Gastroesophageal sphincter (tissue), 4 donors: ENCODE measurements around the gene BBC3. TPM values are rescaled to one million over a fixed set of nuclear protein-coding genes. Genes with fewer than 3 reads are reported as not detected.

ENCODE experiments used
- ATAC-seq: fragments of 150-250 bp; one replicate; pipeline ENCODE4 v1.9.1; 2016; ENCODE audit warnings: mild to moderate bottlenecking, moderate library complexity
- H3K27ac ChIP-seq, 4 donors: fragments of 200-600 bp; sonication (generic) in 3 of 4; 1 replicate in 3 of 4; 2 replicates in 1 of 4; pipeline ENCODE4 v1.5.1; 2016 to 2019
- H3K27me3 ChIP-seq: fragments of 200-600 bp; sonication (generic); one replicate; pipeline ENCODE4 v1.5.1; 2019
- H3K36me3 ChIP-seq, 2 donors: fragments of 200-600 bp; sonication (generic); one replicate each; pipeline ENCODE4 v1.5.1; 2019; ENCODE audit warnings: control low read depth in 1 of 2
- H3K4me1 ChIP-seq, 3 donors: fragments of 200-600 bp; sonication (generic); 1 replicate in 2 of 3; 2 replicates in 1 of 3; pipeline ENCODE4 v1.5.1; 2016 to 2019; ENCODE audit warnings: control low read depth in 2 of 3
- H3K4me3 ChIP-seq, 2 donors: fragments of 200-600 bp; sonication (generic); one replicate each; pipeline ENCODE4 v1.5.1; 2019; ENCODE audit warnings: mild to moderate bottlenecking in 1 of 2, moderate library complexity in 1 of 2
- H3K9me3 ChIP-seq, 3 donors: fragments of 200-600 bp; sonication (generic); one replicate each; pipeline ENCODE4 v1.5.1; 2017 to 2019; ENCODE audit warnings: control low read depth in 2 of 3
- CTCF ChIP-seq, 4 experiments: fragments of 200-600 bp in 2 of 4; fragments of 450-650 bp in 2 of 4; sonication (generic) in 1 of 4; IDR thresholded peaks; one replicate each; pipeline ENCODE4 v1.5.1; 2017 to 2019; ENCODE audit warnings: antibody characterized with exemption in 4 of 4, mild to moderate bottlenecking in 2 of 4, moderate library complexity in 2 of 4
- EP300 ChIP-seq: sonication (generic); formaldehyde crosslinking; IDR thresholded peaks from one replicate; pipeline ENCODE4 v1.6.1; 2017; ENCODE audit warnings: antibody characterized with exemption, mild to moderate bottlenecking
- POLR2A ChIP-seq, 2 donors: fragments of 450-650 bp; IDR thresholded peaks; one replicate each; pipeline ENCODE4 v1.6.1; 2017; ENCODE audit warnings: antibody characterized with exemption in 2 of 2, mild to moderate bottlenecking in 2 of 2, moderate library complexity in 1 of 2
- POLR2AphosphoS5 ChIP-seq: sonication (generic); formaldehyde crosslinking; IDR thresholded peaks from one replicate; pipeline ENCODE4 v1.6.1; 2017; ENCODE audit warnings: antibody characterized with exemption
- WGBS, 2 donors: methylation state at CpG; one replicate each; pipeline ENCODE4 v1.1.5; 2018; ENCODE audit warnings: low coverage in 1 of 2; 5-methylcytosine and 5-hydroxymethylcytosine counted together
- total RNA-seq, 4 donors: library from RNA; depleted of rRNA; stranded (reverse); fragments of >200 nt; gene quantifications; one replicate each; pipeline ENCODE4 v1.1.0, GENCODE V29; 2016

BBC3 gene
- total RNA-seq, 4 donors from 2014 or later: 3.6 to 11.4 (median 10.2) TPM

DNA sequence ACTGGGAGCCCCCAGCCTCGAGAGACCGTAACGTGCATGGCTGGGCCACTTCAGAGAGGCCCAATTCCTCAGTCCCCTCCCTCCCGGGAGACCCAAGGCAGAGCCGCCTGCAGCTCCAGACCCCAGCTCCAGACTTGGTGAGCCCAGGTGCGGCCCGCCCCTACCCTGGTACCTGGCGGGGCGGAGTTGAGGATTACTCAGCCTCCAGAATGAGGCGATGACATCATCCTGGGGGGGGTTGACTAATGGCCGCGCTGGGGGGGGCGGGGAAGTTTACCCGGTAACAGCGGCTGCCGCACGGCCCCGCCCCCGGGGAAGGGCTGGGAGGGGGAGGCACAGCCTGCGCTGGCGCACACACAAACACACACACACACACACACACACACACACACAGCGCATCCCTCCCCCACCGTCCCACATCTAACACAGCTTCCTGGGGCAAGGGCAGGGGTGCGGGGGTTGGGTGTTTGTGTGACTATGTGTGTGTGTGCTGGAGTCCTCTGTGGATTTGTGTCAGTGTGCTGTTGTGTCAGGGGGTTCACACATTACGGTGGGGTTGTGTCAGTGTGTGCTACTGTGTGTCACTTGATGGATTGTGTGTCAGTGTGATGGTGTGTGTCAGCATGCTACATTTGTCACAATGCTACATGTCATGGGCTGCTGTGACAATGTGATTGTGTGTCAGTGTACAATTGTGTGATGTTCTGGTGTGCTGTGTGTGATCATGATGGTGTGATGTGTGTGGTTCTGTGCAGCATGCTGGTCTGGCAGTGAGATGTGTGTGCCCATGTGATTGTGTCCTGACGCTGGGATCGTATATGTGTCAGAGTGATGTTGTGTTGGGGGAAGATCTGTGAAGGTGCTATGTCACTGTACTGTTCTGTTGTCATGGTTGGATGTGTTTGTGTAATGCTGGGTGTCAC, 10.3 kb upstream of the BBC3 start:
- no peaks in the 10 kb centered on the region for H3K36me3 ChIP-seq
- H3K4me3 ChIP-seq: no peak overlapping the region
- peak; percentile 25 for ATAC-seq
- H3K4me1 ChIP-seq: peaks cover 0 to 56% (median 31%) of the 10 kb centered on the region in 3 donors
- H3K27ac ChIP-seq: peak overlapping the region in 2 of 4 donors; percentile 1 to 12
- WGBS, 2 donors: 63 to 73% methylated on average over 2 of the region's 27 CpGs
- no peaks in the 10 kb centered on the region for H3K27me3 ChIP-seq
- no peaks in the 10 kb centered on the region for H3K9me3 ChIP-seq
- TF ChIP-seq POLR2A (IDR thresholded peaks at IDR 0.05): no peak
- no peak for TF ChIP-seq POLR2AphosphoS5

- 40% methylated on average over 1 of the region's 6 CpGs; no CpG with 5 or more reads in 1 of the 2 donors for WGBS, 2 donors
- ATAC-seq: no peak
- no peak for TF ChIP-seq CTCF (IDR thresholded peaks at IDR 0.05)
- TF ChIP-seq POLR2AphosphoS5: no peak
- no peak for TF ChIP-seq POLR2A (IDR thresholded peaks at IDR 0.05)
- TF ChIP-seq EP300: no peak
- Histone ChIP-seq H3K4me3 (no peak overlapping the region), H3K4me1 (peaks cover 0 to 56% (median 31%) of the 10 kb centered on the region in 3 donors), H3K27ac (peak overlapping the region in 2 of 4 donors; percentile 1 to 12), H3K36me3 (no peaks in the 10 kb centered on the region), H3K9me3 (no peaks in the 10 kb centered on the region), H3K27me3 (no peaks in the 10 kb centered on the region)
Measured at GRCh38 chr19:47240556-47240955, 9.6 kb upstream of the BBC3 start.

DNA sequence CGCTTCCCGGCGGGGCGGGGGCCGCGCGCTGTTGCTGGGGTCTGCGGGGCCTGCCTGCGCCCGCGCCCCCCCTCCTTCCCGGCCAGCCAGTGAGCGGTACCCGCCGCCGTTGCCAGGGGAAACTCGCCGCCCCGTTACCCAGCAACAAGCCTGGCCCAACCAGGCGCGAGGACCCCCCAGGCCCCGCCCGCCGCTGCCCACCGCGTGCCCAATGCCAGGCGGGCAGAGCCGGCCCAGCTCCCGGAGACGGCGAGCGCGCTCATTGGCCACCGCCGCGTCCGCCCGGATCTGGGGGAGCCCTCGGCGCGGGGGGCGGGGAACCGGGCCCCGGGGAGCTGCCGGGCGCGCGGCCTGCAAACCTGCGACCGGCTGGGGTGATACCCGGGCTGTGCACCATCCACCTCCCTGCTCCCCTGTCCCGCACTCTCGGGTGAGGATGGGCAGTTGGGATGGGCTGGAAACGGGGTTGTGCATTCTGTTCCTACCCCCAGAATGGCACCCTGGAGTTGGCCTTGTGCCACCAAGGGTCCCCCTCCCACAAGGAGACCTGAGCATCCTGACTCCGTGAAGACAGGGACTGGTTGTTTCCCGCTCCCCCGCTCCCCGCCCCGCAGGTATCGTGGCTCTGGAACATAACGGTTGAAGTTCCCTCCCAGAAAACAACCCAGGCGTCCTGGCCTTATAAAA, 8.8 kb upstream of the BBC3 start:
- Histone ChIP-seq H3K27me3 (no peaks in the 10 kb centered on the region), H3K9me3 (no peaks in the 10 kb centered on the region), H3K36me3 (no peaks in the 10 kb centered on the region), H3K4me1 (peaks cover 0 to 56% (median 31%) of the 10 kb centered on the region in 3 donors), H3K27ac (peak overlapping the region in 3 of 4 donors; percentile 29 to 62 (median 52)), H3K4me3 (peak overlapping the region; percentile 3 to 48)
- no CpG with 5 or more reads among the region's 62 CpGs for WGBS, 2 donors
- TF ChIP-seq POLR2A (IDR thresholded peaks at IDR 0.05): no peak
- no peak for TF ChIP-seq EP300
- peak; percentile 57 for ATAC-seq

DNA sequence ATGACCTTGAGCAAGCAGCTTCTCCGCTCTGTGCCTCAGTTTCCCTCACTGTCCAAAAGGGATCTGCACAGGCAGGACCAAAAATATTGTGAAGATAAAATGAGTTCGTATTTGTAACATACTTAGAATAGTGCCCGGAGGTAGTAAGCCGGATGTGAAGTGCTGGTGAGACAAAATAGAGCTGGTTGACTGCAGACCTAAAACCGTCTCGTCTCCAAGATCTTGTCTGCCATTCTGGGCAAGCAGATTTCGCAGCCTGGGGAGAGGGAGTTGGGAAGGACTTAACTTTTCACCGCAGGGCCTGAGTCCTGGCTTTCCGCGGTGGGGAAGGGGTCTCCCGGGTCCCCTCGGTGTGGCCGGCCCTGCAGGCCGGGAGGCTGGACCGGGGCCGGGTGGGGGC, 8.2 kb upstream of the BBC3 start:
- 22% methylated on average over 7 of the region's 16 CpGs; no CpG with 5 or more reads in 1 of the 2 donors for WGBS, 2 donors
- no peak for ATAC-seq
- H3K36me3 ChIP-seq: no peaks in the 10 kb centered on the region
- peak overlapping the region in 3 of 4 donors; percentile 29 to 62 (median 52) for H3K27ac ChIP-seq
- H3K27me3 ChIP-seq: no peaks in the 10 kb centered on the region
- peaks cover 0 to 50% (median 28%) of the 10 kb centered on the region in 3 donors for H3K4me1 ChIP-seq
- TF ChIP-seq EP300 (no peak), CTCF (IDR thresholded peaks at IDR 0.05) (no peak), POLR2AphosphoS5 (no peak), POLR2A (IDR thresholded peaks at IDR 0.05) (no peak)
- no peaks in the 10 kb centered on the region for H3K9me3 ChIP-seq
- H3K4me3 ChIP-seq: peak overlapping the region; percentile 3 to 48

DNA sequence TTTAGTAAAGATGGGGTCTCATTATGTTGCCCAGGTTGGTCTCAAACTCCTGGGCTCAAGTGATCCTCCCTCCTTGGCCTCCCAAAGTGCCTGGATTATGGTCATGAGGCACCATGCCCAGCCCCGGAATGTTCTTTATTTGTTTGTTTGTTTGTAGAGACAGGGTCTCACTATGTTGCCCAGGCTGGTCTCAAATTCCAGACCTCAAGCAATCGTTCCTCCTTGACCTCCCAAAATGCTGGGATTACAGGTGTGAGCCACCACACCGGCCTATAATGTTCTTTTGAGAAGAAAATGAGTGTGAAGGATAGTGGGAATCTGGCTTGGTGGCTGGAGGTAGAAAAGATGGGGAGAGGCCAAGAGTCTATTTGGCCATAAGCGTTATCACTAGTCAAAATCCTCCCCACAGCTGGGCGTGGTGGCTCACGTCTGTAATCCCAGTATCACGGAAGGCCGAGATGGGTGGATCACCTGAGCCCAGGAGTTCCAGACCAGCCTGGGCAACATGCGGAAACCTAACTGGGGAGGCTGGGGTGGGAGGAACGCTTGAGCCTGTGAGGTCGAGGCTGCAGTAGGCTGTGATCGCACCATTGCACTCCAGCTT, 5.2 kb upstream of the BBC3 start:
- no peaks in the 10 kb centered on the region for H3K27me3 ChIP-seq
- no peak for ATAC-seq
- H3K9me3 ChIP-seq: no peaks in the 10 kb centered on the region
- peaks cover 0 to 42% (median 22%) of the 10 kb centered on the region in 3 donors for H3K4me1 ChIP-seq
- TF ChIP-seq POLR2A (IDR thresholded peaks at IDR 0.05): no peak
- TF ChIP-seq POLR2AphosphoS5: no peak
- no peak for TF ChIP-seq EP300
- TF ChIP-seq CTCF (IDR thresholded peaks at IDR 0.05): no peak
- no peaks in the 10 kb centered on the region for H3K36me3 ChIP-seq
- WGBS, 2 donors: 79 to 88% methylated on average over 5 to 9 of the region's 12 CpGs
- H3K4me3 ChIP-seq: no peak overlapping the region
- H3K27ac ChIP-seq: no peak overlapping the region
